ENCODE results near the gene C4orf17. TPM values are rescaled to one million over a fixed set of nuclear protein-coding genes. Genes with fewer than 3 reads are reported as not detected.
A peak's percentile ranks its signal among the peaks of the same experiment; 100 is the strongest.

The C4orf17 gene
- total RNA-seq, 2 experiments from 2014 or later = not detected

DNA sequence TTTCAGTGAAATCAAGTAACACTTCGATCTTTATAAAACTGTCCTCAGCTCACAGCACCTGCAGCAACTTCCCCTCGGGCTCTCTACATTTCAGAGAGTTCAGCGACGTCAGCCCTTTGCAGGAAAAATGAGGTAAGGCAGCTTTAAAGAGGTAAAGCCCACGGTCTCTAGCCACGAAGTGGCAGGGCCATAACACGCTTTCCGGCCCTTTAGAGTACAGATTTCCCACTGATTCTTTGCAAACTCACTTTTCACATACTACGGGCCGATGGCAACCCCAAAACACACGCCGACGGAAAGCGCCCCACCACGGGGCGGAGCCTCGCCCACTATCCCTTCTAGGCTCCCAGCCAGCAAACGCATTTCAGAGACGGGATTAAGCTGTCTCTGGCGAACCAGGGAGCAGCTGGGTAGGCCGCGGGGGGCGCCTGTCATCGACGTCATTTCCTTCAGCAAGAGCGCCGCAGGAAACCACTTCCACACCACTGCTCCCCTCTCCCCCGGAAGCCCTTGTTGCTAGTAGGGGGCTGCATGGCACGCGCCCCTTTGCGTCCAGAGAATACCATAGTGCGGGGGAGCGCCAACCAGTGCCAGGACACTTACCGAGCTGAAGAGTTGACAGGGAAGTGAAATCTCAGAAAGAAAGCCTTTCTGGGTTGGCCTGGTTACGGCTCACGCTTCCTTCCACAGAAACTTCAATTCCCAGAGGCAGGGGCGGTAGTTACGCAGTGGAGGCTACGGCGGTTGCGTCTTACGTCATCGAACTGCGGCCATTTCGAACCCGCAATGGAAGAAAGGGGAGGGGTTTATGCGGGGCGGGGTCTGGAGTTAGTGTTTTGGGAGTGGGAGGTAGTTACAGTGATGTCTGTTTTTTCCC, 52.7 kb downstream of the C4orf17 start, which contains the start of gene TRMT10A:
Gene TRMT10A (minus strand): TSS at position 730 of the 877 bp plus-strand sequence. CDS start 4,701 bp downstream, outside the sequence.
- ATAC-seq (ENCODE audit: poor library complexity) (peak; percentile 81), DNase-seq (peak; percentile 88 to 98 (median 92))
- Mint-ChIP-seq H3K27me3 (peaks cover 28% of the 10 kb centered on the region), H3K9me3 (no peaks in the 10 kb centered on the region), H3K4me3 (peak within 1 kb of the TSS; percentile 91), H3K4me1 (ENCODE audit: low read depth) (peaks cover 25% of the 10 kb centered on the region), H3K27ac (peak within 1 kb of the TSS; percentile 99), H3K36me3 (ENCODE audit: low read depth) (peaks cover 13% of the 10 kb centered on the region)
- POLR2A ChIA-PET = interaction anchor here (0.5 to 2.2 kb wide), 22 partner anchors 10 to 1421 kb away, joined by 3 to 55 read pairs (median 4); partner anchors contain the start of genes ADH5, DAPP1, DNAJB14 and EIF4E
- TF ChIP-seq, protein P1, sequence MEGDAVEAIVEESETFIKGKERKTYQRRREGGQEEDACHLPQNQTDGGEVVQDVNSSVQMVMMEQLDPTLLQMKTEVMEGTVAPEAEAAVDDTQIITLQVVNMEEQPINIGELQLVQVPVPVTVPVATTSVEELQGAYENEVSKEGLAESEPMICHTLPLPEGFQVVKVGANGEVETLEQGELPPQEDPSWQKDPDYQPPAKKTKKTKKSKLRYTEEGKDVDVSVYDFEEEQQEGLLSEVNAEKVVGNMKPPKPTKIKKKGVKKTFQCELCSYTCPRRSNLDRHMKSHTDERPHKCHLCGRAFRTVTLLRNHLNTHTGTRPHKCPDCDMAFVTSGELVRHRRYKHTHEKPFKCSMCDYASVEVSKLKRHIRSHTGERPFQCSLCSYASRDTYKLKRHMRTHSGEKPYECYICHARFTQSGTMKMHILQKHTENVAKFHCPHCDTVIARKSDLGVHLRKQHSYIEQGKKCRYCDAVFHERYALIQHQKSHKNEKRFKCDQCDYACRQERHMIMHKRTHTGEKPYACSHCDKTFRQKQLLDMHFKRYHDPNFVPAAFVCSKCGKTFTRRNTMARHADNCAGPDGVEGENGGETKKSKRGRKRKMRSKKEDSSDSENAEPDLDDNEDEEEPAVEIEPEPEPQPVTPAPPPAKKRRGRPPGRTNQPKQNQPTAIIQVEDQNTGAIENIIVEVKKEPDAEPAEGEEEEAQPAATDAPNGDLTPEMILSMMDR (IDR thresholded peaks at IDR 0.05) = no peak
- Histone ChIP-seq H3K9me3 (ENCODE audit: control insufficient read depth in 1 of 2, insufficient read depth in 1 of 2, low read length in 2 of 2) (no peaks in the 10 kb centered on the region), H3K27ac (ENCODE audit: low read depth in 1 of 2, low read length in 2 of 2) (peak within 1 kb of the TSS; percentile 98 to 99), H3K4me3 (ENCODE audit: low read length) (peak within 1 kb of the TSS; percentile 80), H3K36me3 (ENCODE audit: insufficient read depth, low read length) (no peaks in the 10 kb centered on the region), H3K4me1 (ENCODE audit: insufficient read depth, low read length) (peaks cover 11% of the 10 kb centered on the region), H3K27me3 (ENCODE audit: control insufficient read depth in 1 of 2, insufficient read depth in 2 of 2, low read length in 2 of 2) (peaks cover 0 to 9% of the 10 kb centered on the region in 2 experiments)
- CTCF ChIA-PET = interaction anchor here (1.3 to 2.0 kb wide), 5 partner anchors 244 to 568 kb away, joined by 3 to 6 read pairs (median 5); partner anchors contain the start of genes H2AZ1, LAMTOR3 and METAP1
- intact Hi-C loops (cut with DNase I, micrococcal nuclease) = loop anchor here (1.0 to 10.0 kb wide), 10 partner anchors 321 to 1781 kb away; partner anchors contain the start of genes ADH5 (in 2 of the 2), EIF4E (in 2 of the 2), METAP1 (in 2 of the 2) and PPP3CA (in 1 of the 2)

DNA sequence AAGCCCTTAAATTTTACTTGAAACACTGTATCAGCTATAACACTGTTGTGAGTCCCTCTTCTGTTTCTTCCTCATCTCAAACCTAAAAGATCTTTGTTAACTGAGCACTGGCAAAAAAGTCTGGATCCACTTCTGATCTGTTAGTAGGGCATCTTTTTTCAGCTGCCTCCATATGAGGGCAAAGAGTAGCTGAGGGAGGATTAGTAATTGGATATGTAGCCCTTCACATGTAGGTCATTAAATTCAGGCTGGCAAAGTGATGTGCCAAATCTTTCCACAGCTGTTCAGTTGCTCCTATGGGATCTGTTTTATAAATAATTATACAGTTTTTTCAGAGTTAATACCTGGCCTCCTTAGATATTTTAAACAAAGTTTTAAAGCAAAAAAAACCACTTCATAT, 54.1 kb downstream of the C4orf17 start:
- H3K36me3 Mint-ChIP-seq (ENCODE audit: low read depth) = peaks cover 13% of the 10 kb centered on the region
- H3K4me3 Mint-ChIP-seq = peak overlapping the region; percentile 50
- Histone ChIP-seq H3K4me3 (ENCODE audit: low read length) (no peak overlapping the region), H3K27me3 (ENCODE audit: control insufficient read depth in 1 of 2, insufficient read depth in 2 of 2, low read length in 2 of 2) (peaks cover 0 to 9% of the 10 kb centered on the region in 2 experiments), H3K27ac (ENCODE audit: low read depth in 1 of 2, low read length in 2 of 2) (no peak overlapping the region), H3K4me1 (ENCODE audit: insufficient read depth, low read length) (peaks cover 11% of the 10 kb centered on the region), H3K9me3 (ENCODE audit: control insufficient read depth in 1 of 2, insufficient read depth in 1 of 2, low read length in 2 of 2) (no peaks in the 10 kb centered on the region), H3K36me3 (ENCODE audit: insufficient read depth, low read length) (no peaks in the 10 kb centered on the region)
- no peak for DNase-seq
- CTCF ChIA-PET = interaction anchor here (1.1 kb wide), 1 partner anchor 243 kb away, joined by 3 read pairs; no protein-coding TSS in a partner anchor
- no peak for ATAC-seq (ENCODE audit: poor library complexity)
- H3K27me3 Mint-ChIP-seq = peaks cover 39% of the 10 kb centered on the region
- H3K4me1 Mint-ChIP-seq (ENCODE audit: low read depth) = peaks cover 25% of the 10 kb centered on the region
- intact Hi-C loops (cut with DNase I, micrococcal nuclease) = loop anchor here (1.0 to 10.0 kb wide), 10 partner anchors 478 to 1782 kb away; partner anchors contain the start of genes ADH5 (in 2 of the 2), EIF4E (in 2 of the 2), METAP1 (in 2 of the 2) and PPP3CA (in 2 of the 2)
- POLR2A ChIA-PET = interaction anchor here (2.2 kb wide), 2 partner anchors 252 to 383 kb away, joined by 16 to 55 read pairs; partner anchors contain the start of genes DAPP1 and DNAJB14
- H3K27ac Mint-ChIP-seq = peak overlapping the region; percentile 99
- H3K9me3 Mint-ChIP-seq = no peaks in the 10 kb centered on the region
- TF ChIP-seq, protein P1 (IDR thresholded peaks at IDR 0.05) = no peak

DNA sequence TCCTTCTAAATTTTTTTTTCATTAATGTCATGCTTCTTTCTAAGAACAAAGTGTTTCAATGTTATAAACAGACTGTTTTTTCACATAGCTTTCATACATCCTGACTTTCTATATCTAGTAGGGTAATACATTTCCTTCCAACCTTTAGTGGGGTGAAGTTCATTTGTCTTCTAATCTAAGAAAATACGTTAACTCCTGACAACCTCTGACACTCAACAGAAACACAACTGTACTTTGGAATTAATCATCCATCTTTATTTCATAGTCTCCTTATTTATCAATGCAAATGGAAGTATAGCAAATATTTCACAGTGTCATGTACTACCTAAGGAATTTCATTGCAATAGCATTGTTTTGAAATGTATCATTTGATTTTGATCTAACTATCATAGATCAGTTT, 61.1 kb downstream of the C4orf17 start:
- Mint-ChIP-seq H3K27ac (no peak overlapping the region), H3K36me3 (ENCODE audit: low read depth) (no peaks in the 10 kb centered on the region), H3K4me3 (no peak overlapping the region), H3K27me3 (peaks cover 81% of the 10 kb centered on the region), H3K9me3 (no peaks in the 10 kb centered on the region), H3K4me1 (ENCODE audit: low read depth) (no peaks in the 10 kb centered on the region)
- TF ChIP-seq, protein P1 (IDR thresholded peaks at IDR 0.05) = no peak
- POLR2A ChIA-PET = no interaction called here
- H3K4me3 ChIP-seq (ENCODE audit: low read length) = no peak overlapping the region
- H3K27ac ChIP-seq (ENCODE audit: low read depth in 1 of 2, low read length in 2 of 2) = no peak overlapping the region
- no peaks in the 10 kb centered on the region for H3K36me3 ChIP-seq (ENCODE audit: insufficient read depth, low read length)
- H3K9me3 ChIP-seq (ENCODE audit: control insufficient read depth in 1 of 2, insufficient read depth in 1 of 2, low read length in 2 of 2) = no peaks in the 10 kb centered on the region
- no peaks in the 10 kb centered on the region for H3K4me1 ChIP-seq (ENCODE audit: insufficient read depth, low read length)
- CTCF ChIA-PET = no interaction called here
- intact Hi-C loops (cut with DNase I, micrococcal nuclease) = no loop called here
- no peak for ATAC-seq (ENCODE audit: poor library complexity)
- DNase-seq = no peak
- H3K27me3 ChIP-seq (ENCODE audit: control insufficient read depth in 1 of 2, insufficient read depth in 2 of 2, low read length in 2 of 2) = peaks cover 3 to 41% of the 10 kb centered on the region in 2 experiments
